ENCODE measurements around the gene SNCAIP. TPM values are rescaled to one million over a fixed set of nuclear protein-coding genes. Genes with fewer than 3 reads are reported as not detected.

The SNCAIP gene
- total and polyA plus RNA-seq, 2 of the 4 experiments (the other 2 are of a cell fraction) = 15.3 to 19.0 TPM

GRCh38 chr5:122319897-122320296 is 7.9 kb downstream of the SNCAIP start:
- Histone ChIP-seq H2BK5ac (ENCODE audit: low read depth, low read length, poor library complexity, severe bottlenecking) (no peak overlapping the region), H3K27me3 (ENCODE audit: control insufficient read depth, insufficient read depth, low read length) (no peaks in the 10 kb centered on the region), H3K56ac (ENCODE audit: extremely low read depth, insufficient read depth, low read length) (no peak overlapping the region), H3K23ac (ENCODE audit: low read depth, low read length) (no peak overlapping the region), H4K8ac (ENCODE audit: low read depth in 2 of 2, low read length in 2 of 2) (no peak overlapping the region), H3K14ac (replicated peaks; ENCODE audit: low read depth, low read length) (no peak overlapping the region), H2BK15ac (ENCODE audit: low read depth, low read length) (no peak overlapping the region), H2AK9ac (replicated peaks; ENCODE audit: low read depth, low read length, poor library complexity) (no peak overlapping the region), H3K4me1 (ENCODE audit: control insufficient read depth, insufficient read depth, low read length) (0 out of 2 replicates have a peak, but pooled peaks cover 3% of the 10 kb centered on the region), H4K5ac (ENCODE audit: low read depth, low read length) (no peak overlapping the region), H2BK120ac (ENCODE audit: low read depth, low read length) (no peak overlapping the region), H3K79me1 (ENCODE audit: low read depth in 1 of 2, low read length in 2 of 2) (peaks cover 18 to 34% of the 10 kb centered on the region in 2 experiments), H2AFZ (replicated peaks; ENCODE audit: low read length, poor library complexity) (peak overlapping the region; percentile 57), H3K9me1 (ENCODE audit: insufficient read depth, low read length) (peaks cover 7% of the 10 kb centered on the region), H3K4me3 (ENCODE audit: insufficient read depth, low read depth, low read length) (no peak overlapping the region), H3K9me3 (ENCODE audit: control insufficient read depth, insufficient read depth, low read length) (no peaks in the 10 kb centered on the region), H3K27ac (ENCODE audit: insufficient read depth, low read length) (no peak overlapping the region), H3K18ac (ENCODE audit: low read depth, low read length) (no peak overlapping the region), H2AK5ac (ENCODE audit: low read depth, low read length) (no peak overlapping the region), H2BK20ac (ENCODE audit: low read depth, low read length) (no peak overlapping the region), H3K9ac (ENCODE audit: low read depth, low read length) (no peak overlapping the region), H4K91ac (ENCODE audit: insufficient read depth, low read depth, low read length) (no peak overlapping the region), H3K36me3 (ENCODE audit: control insufficient read depth, insufficient read depth, low read length) (peaks cover 1% of the 10 kb centered on the region; the same call in 1 of the 2 replicates), H3K4ac (ENCODE audit: low read depth, low read length) (no peak overlapping the region), H4K20me1 (ENCODE audit: insufficient read depth, low read length) (no peaks in the 10 kb centered on the region), H3K4me2 (ENCODE audit: low read depth, low read length) (no peak overlapping the region)
- POLR2A ChIA-PET (ENCODE audit: unreplicated experiment) = no interaction called here
- in situ Hi-C loops (cut with MboI; ENCODE audit: low sequenced_read_pairs) = no loop called here
- no peak for DNase-seq
- ATAC-seq (ENCODE audit: low read depth) = no peak
- intact Hi-C loops (cut with micrococcal nuclease) = no loop called here
- WGBS, 2 experiments (ENCODE audit: extremely low coverage in 2 of 2, insufficient read length in 1 of 2) = no CpG with 5 or more reads among the region's 2 CpGs
- CTCF ChIA-PET = interaction anchor here (0.9 kb wide), 1 partner anchor 125 kb away, joined by 3 read pairs; no protein-coding TSS in a partner anchor
- dilution Hi-C loops (cut with HindIII; ENCODE audit: low sequenced_read_pairs, unreplicated experiment) = no loop called here
- TF ChIP-seq CTCF (conservative IDR thresholded peaks at IDR 0.05; ENCODE audit: low read depth, low read length) (no peak), CEBPB (IDR thresholded peaks at IDR 0.05; ENCODE audit: low read depth, low read length) (no peak), MAZ (IDR thresholded peaks at IDR 0.05; ENCODE audit: borderline replicate concordance, low read depth, low read length) (no peak), BHLHE40 (IDR thresholded peaks at IDR 0.05; ENCODE audit: low read depth, low read length) (no peak), RFX5 (IDR thresholded peaks at IDR 0.05; ENCODE audit: low read depth, low read length) (no peak), MXI1 (IDR thresholded peaks at IDR 0.05; ENCODE audit: borderline replicate concordance, low read depth, low read length) (no peak), MAFK (IDR thresholded peaks at IDR 0.05; ENCODE audit: low read depth, low read length) (no peak), CHD1 (IDR thresholded peaks at IDR 0.05; ENCODE audit: low read depth, low read length) (no peak), POLR2A (IDR thresholded peaks at IDR 0.05; ENCODE audit: low read depth, low read length) (no peak), FOS (IDR thresholded peaks at IDR 0.05; ENCODE audit: low read depth, low read length) (no peak), SMC3 (IDR thresholded peaks at IDR 0.05; ENCODE audit: low read depth, low read length) (no peak), RCOR1 (IDR thresholded peaks at IDR 0.05; ENCODE audit: insufficient replicate concordance, low read length) (no peak), RAD21 (IDR thresholded peaks at IDR 0.05; ENCODE audit: low read length) (no peak), NFE2L2 (IDR thresholded peaks at IDR 0.05; ENCODE audit: low read depth, low read length) (no peak)
- no TSS peak for BruUV-seq (replicated peaks)

Data from IMR-90 (cell line).